Measurements from ENCODE around the gene FAM107B. TPM values are rescaled to one million over a fixed set of nuclear protein-coding genes. Genes with fewer than 3 reads are reported as not detected.

Gene FAM107B
- total and polyA plus RNA-seq, 2 of the 13 experiments (the other 11 are each of a cell fraction or from before 2014, with no cell fraction given), result 15.7 to 24.8 TPM

DNA sequence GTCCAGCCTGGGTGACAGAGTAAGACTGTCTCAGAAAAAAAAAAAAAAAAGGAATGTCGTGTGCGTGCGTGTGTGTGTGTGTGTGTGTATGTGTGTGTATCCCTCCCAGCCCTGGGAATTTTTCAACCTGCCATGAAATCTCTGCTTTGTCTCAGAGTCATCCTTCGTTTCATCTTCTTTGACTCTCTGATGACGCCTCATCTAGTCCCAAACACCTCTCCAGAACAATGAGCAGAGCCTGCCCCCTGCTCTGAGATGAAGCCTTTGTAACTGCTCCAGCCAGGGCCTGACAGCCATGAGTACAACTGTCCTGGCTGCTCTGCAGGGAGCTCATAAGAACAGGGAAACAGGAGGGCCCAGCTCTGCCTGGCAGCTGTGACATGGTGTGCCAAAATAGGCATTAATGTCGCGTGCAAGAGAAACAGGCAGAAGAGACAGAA lies 149.5 kb downstream of the FAM107B start (continued):
- TF ChIP-seq, protein P1, sequence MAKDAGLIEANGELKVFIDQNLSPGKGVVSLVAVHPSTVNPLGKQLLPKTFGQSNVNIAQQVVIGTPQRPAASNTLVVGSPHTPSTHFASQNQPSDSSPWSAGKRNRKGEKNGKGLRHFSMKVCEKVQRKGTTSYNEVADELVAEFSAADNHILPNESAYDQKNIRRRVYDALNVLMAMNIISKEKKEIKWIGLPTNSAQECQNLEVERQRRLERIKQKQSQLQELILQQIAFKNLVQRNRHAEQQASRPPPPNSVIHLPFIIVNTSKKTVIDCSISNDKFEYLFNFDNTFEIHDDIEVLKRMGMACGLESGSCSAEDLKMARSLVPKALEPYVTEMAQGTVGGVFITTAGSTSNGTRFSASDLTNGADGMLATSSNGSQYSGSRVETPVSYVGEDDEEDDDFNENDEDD (CRISPR knock-in tag; IDR thresholded peaks at IDR 0.05; ENCODE audit: borderline replicate concordance), result no peak
- TF ChIP-seq GLI4 (CRISPR knock-in tag; IDR thresholded peaks at IDR 0.05; ENCODE audit: borderline replicate concordance), result no peak
- TF ChIP-seq SNAI1 (CRISPR knock-in tag; IDR thresholded peaks at IDR 0.05; ENCODE audit: borderline replicate concordance), result no peak
- no peak for TF ChIP-seq MAZ (IDR thresholded peaks at IDR 0.05; ENCODE audit: borderline replicate concordance, low read depth, low read length)
- no peak for TF ChIP-seq MAZ (CRISPR knock-in tag; IDR thresholded peaks at IDR 0.05; ENCODE audit: low read depth)

DNA sequence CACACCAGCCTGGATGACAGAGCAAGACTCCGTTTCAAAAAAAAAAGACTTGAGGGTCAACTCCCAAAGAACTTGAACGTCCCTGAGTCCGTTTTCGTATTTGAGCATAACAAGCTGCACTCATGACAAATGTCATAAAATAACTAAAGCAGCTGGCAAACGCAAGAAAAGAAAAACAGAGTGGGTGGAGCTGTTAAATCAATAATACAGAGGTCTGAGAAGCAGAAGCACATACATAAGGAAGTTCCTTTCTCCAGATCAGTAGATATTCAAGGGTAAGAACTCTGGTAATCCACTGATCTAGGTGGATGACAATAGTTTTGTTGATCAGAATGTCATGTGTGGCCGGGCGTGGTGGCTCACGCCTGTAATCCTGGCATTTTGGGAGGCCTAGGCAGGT lies 150.1 kb downstream of the FAM107B start:
- no peak overlapping the region for H2AFZ ChIP-seq (ENCODE audit: low read length)
- no peak overlapping the region for H3K9ac ChIP-seq (ENCODE audit: insufficient read depth, low read depth, low read length)
- H3K27me3 ChIP-seq (ENCODE audit: control insufficient read depth in 1 of 2, insufficient read depth in 2 of 2, low read length in 2 of 2), result no peaks in the 10 kb centered on the region
- H3K9me3 ChIP-seq (ENCODE audit: low read length), result no peaks in the 10 kb centered on the region
- no TSS peak for BruUV-seq (replicated peaks)
- DNase-seq (ENCODE audit: low spot score), result no peak
- no peaks in the 10 kb centered on the region for H3K79me2 ChIP-seq (ENCODE audit: insufficient read depth, low read length)
- FAIRE-seq, result no peak
- ATAC-seq, result no peak
- ChIA-PET CTCF (ENCODE audit: low intra/inter-chr PET ratio, low total read pairs) (no interaction called here), POLR2A (no interaction called here)
- H4K20me1 ChIP-seq (ENCODE audit: insufficient read depth, low read length), result no peaks in the 10 kb centered on the region
- 66% methylated on average over 8 of the region's 8 CpGs for WGBS (ENCODE audit: low lambda C conversion rate)
- peaks cover 17% of the 10 kb centered on the region for H3K4me1 ChIP-seq (ENCODE audit: insufficient read depth, low read length)
- in situ Hi-C loops (cut with HindIII; ENCODE audit: extremely low pct_ligation_motif_present, low pct_unique_long_range_greater_than_20kb), result no loop called here
- intact Hi-C loops (cut with micrococcal nuclease; ENCODE audit: unreplicated experiment), result no loop called here
- no peaks in the 10 kb centered on the region for H3K36me3 ChIP-seq (replicated peaks in 1 of 2; ENCODE audit: control insufficient read depth in 1 of 2, insufficient read depth in 2 of 2, low read length in 2 of 2)
- H3K4me2 ChIP-seq (ENCODE audit: low read depth, low read length), result no peak overlapping the region
- H3K27ac ChIP-seq (ENCODE audit: extremely low read length, insufficient read depth, low read length), result no peak overlapping the region
- no peak overlapping the region for H3K4me3 ChIP-seq (replicated peaks in 1 of 3; ENCODE audit: insufficient read depth in 1 of 3, low read depth in 2 of 3, low read length in 3 of 3)
- TF ChIP-seq SOX6 (IDR thresholded peaks at IDR 0.05) (no peak), SOX6 (CRISPR knock-in tag; IDR thresholded peaks at IDR 0.05) (no peak), SALL1 (CRISPR knock-in tag; IDR thresholded peaks at IDR 0.05) (no peak), CHD2 (IDR thresholded peaks at IDR 0.05; ENCODE audit: low read depth, low read length) (no peak), TCF7L2 (IDR thresholded peaks at IDR 0.05; ENCODE audit: low read depth, low read length) (no peak), BRCA1 (CRISPR knock-in tag; IDR thresholded peaks at IDR 0.05) (no peak), ATAD3A (CRISPR knock-in tag; IDR thresholded peaks at IDR 0.05) (no peak), ZNF264 (CRISPR knock-in tag; IDR thresholded peaks at IDR 0.05) (no peak), TEAD2 (CRISPR knock-in tag; IDR thresholded peaks at IDR 0.05) (no peak), SAFB2 (CRISPR knock-in tag; IDR thresholded peaks at IDR 0.05; ENCODE audit: borderline replicate concordance, low read depth) (no peak), GABPA (IDR thresholded peaks at IDR 0.05; ENCODE audit: low read depth, low read length) (no peak), GABPA (CRISPR knock-in tag; IDR thresholded peaks at IDR 0.05; ENCODE audit: low read depth) (no peak)
- TF ChIP-seq, protein P2, sequence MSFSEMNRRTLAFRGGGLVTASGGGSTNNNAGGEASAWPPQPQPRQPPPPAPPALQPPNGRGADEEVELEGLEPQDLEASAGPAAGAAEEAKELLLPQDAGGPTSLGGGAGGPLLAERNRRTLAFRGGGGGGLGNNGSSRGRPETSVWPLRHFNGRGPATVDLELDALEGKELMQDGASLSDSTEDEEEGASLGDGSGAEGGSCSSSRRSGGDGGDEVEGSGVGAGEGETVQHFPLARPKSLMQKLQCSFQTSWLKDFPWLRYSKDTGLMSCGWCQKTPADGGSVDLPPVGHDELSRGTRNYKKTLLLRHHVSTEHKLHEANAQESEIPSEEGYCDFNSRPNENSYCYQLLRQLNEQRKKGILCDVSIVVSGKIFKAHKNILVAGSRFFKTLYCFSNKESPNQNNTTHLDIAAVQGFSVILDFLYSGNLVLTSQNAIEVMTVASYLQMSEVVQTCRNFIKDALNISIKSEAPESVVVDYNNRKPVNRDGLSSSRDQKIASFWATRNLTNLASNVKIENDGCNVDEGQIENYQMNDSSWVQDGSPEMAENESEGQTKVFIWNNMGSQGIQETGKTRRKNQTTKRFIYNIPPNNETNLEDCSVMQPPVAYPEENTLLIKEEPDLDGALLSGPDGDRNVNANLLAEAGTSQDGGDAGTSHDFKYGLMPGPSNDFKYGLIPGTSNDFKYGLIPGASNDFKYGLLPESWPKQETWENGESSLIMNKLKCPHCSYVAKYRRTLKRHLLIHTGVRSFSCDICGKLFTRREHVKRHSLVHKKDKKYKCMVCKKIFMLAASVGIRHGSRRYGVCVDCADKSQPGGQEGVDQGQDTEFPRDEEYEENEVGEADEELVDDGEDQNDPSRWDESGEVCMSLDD (CRISPR knock-in tag; IDR thresholded peaks at IDR 0.05; ENCODE audit: borderline replicate concordance), result no peak
- TF ChIP-seq, protein P3, sequence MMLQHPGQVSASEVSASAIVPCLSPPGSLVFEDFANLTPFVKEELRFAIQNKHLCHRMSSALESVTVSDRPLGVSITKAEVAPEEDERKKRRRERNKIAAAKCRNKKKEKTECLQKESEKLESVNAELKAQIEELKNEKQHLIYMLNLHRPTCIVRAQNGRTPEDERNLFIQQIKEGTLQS (CRISPR knock-in tag; IDR thresholded peaks at IDR 0.05), result no peak
- TF ChIP-seq, protein P4, sequence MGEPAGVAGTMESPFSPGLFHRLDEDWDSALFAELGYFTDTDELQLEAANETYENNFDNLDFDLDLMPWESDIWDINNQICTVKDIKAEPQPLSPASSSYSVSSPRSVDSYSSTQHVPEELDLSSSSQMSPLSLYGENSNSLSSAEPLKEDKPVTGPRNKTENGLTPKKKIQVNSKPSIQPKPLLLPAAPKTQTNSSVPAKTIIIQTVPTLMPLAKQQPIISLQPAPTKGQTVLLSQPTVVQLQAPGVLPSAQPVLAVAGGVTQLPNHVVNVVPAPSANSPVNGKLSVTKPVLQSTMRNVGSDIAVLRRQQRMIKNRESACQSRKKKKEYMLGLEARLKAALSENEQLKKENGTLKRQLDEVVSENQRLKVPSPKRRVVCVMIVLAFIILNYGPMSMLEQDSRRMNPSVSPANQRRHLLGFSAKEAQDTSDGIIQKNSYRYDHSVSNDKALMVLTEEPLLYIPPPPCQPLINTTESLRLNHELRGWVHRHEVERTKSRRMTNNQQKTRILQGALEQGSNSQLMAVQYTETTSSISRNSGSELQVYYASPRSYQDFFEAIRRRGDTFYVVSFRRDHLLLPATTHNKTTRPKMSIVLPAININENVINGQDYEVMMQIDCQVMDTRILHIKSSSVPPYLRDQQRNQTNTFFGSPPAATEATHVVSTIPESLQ (CRISPR knock-in tag; conservative IDR thresholded peaks at IDR 0.05), result no peak
